GM12891 (cell line): ENCODE results near the gene FUCA2.
A peak's percentile ranks its signal among the peaks of the same experiment; 100 is the strongest.
"Not testable (repeated sequence)": the region's sequence is repeated elsewhere in the genome, so short reads cannot be mapped to it uniquely, and the experiment has no call there.

Experiments
- DNase-seq: peaks from one replicate; pipeline ENCODE4 v3.0.0; 2011; ENCODE audit warnings: low spot score; ENCODE audit not compliant: insufficient read length
- FAIRE-seq: peaks from 2 replicates; lab custom pipeline; 2011; peaks lifted over from hg19 to GRCh38; lab: Jason Lieb, UNC
- PAX5 ChIP-seq: IDR thresholded peaks from 2 replicates; pipeline ENCODE4 v1.6.1; 2011; ENCODE audit warnings: low read length, moderate library complexity, mild to moderate bottlenecking; ENCODE audit not compliant: insufficient read depth, severe bottlenecking
- POLR2A ChIP-seq: IDR thresholded peaks from 2 replicates; pipeline ENCODE4 v1.6.1; 2011; ENCODE audit warnings: low read depth, low read length, control low read depth
- POLR2AphosphoS5 ChIP-seq: IDR thresholded peaks from 2 replicates; pipeline ENCODE4 v1.6.1; 2011; ENCODE audit warnings: low read depth, low read length, control low read depth
- POU2F2 ChIP-seq: IDR thresholded peaks from 2 replicates; pipeline ENCODE4 v1.6.1; 2011; ENCODE audit warnings: low read depth, mild to moderate bottlenecking, control low read depth, low read length, moderate library complexity
- SPI1 ChIP-seq: IDR thresholded peaks from 2 replicates; pipeline ENCODE4 v1.6.1; 2011; ENCODE audit warnings: low read depth, low read length, control low read depth
- TAF1 ChIP-seq: IDR thresholded peaks from 2 replicates; pipeline ENCODE4 v1.6.1; 2011; ENCODE audit warnings: low read depth, low read length, control low read depth

Gene FUCA2

GRCh38 chr6:143517447-143517773 lies 5.9 kb upstream of the FUCA2 start:
- DNase-seq = no peak
- TF ChIP-seq SPI1 (peak; percentile 61), POU2F2 (no peak)
- FAIRE-seq = no peak

DNA sequence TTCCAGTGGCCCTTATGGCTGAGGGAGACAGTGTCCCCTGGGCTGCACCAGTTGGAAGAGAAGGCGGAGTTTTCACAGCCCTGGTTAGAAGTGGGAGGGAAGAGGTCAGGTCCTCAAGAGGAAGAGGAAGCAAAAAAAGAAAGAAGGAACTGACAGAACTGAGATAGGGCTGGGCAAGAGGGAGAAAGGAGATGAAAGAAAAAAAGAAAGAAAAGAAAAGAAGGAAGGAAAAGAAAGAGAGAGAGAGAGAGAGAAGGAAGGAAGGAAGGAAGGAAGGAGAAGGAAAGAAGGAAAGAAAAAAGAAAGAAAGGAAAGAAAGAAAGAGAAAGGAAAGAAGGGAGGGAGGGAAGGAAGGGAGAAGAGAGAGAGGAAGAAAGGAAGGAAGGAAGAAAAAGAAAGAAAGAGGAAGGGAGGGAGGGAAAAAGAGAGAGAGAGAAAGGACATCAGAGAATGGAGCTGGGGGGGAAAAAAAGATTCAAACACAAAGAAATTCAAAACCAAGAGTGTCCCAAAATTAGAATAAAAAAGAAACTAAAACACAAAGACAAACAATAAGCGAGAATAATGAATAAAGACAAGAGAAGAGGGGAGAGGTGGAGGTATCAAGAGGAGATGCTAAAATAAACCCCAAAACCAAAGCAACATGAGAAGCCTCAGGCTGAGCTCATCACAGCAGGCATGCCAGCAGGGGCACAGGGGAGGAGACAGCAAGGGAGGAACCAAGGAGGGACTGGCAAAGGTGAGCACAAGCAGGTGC lies 5.3 kb upstream of the FUCA2 start:
- DNase-seq (no peak), FAIRE-seq (no peak)
- TF ChIP-seq SPI1 = 0 out of 2 replicates have a peak, but pooled peaks have one; percentile 10
- TF ChIP-seq POLR2AphosphoS5 = no peak
- TF ChIP-seq PAX5 = no peak
- no peak for TF ChIP-seq POLR2A
- no peak for TF ChIP-seq TAF1
- TF ChIP-seq POU2F2 = no peak

DNA sequence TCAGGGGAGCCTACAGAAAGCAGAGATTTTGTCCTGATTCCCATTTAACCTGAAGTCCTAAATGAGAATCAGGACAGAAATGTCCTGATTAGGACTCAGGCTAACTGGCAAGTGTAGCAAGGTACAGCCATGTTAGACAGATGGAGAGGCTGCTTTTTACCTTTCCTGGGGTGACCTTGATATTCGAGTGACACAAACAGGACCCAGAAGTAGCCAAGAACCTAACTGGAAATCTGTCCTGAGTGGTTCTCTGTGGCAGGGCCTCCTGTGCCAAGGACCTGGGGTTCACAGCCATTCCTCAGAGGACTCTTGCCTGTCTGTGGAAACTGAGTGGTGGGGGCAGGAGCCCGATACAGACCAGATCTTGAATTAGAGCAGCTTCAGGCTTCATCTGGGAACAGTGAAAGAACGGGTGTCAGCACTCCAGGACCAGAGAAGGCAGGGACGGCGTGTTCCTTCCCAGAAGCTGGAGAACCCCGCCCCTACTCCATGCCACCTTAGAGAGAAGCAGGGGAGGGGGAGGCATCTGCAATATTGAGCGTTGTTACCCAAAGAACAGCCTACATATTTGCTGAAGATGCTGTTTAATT lies 4.3 kb upstream of the FUCA2 start:
- no peak for DNase-seq
- FAIRE-seq = peak; percentile 23
- TF ChIP-seq POLR2AphosphoS5 (no peak), PAX5 (no peak), POLR2A (no peak), TAF1 (no peak), SPI1 (no peak), POU2F2 (no peak)

- DNase-seq = no peak
- FAIRE-seq = no peak
- TF ChIP-seq SPI1 (no peak), POLR2A (no peak), POLR2AphosphoS5 (no peak), PAX5 (no peak), TAF1 (no peak), POU2F2 (no peak)
Measured at GRCh38 chr6:143515061-143515760, 3.7 kb upstream of the FUCA2 start.

DNA sequence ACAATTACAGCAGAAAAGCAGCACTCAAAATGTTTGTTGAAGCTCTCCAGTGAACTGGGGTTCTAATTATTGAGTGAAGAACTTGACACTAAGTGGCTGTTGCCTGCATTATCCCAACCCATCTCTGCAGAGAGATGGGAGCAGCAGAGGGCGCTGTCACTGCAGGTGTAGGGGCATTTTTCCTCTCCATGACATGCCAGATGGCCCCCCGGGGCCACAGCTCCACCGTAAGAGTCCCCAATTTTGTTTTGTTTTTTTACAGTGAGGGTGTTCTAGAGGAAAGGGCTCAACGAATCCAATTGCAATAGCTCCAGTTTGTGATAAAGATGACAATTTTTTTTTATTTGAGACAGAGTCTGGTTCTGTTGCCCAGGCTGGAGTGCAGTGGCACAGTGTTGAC lies 1.9 kb upstream of the FUCA2 start:
- DNase-seq = no peak
- TF ChIP-seq POLR2A = no peak
- TF ChIP-seq POLR2AphosphoS5 = no peak
- TF ChIP-seq POU2F2 = no peak
- TF ChIP-seq SPI1 = no peak
- no peak for TF ChIP-seq PAX5
- no peak for TF ChIP-seq TAF1
- FAIRE-seq = no peak

DNA sequence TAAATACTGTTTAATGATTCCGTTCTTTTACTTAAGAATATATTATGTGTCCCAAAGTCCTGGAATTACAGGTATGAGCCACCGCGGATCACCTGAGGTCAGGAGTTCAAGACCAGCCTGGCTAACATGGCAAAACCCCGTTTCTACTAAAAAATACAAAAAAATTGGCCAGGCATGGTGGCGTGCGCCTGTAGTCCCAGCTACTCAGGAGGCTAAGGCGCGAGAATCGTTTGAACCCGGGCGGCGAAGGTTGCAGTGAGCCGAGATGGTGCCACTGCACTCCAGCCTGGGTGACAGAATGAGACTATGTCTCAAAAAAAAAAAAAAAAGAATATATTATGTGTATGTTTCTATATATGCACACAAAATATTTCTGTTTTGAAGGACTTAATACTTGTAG lies 1.2 kb downstream of the FUCA2 start:
- not testable (repeated sequence) for DNase-seq, FAIRE-seq

GRCh38 chr6:143507358-143508145 lies 4.0 kb downstream of the FUCA2 start:
- FAIRE-seq = peak; percentile 41
- TF ChIP-seq POU2F2 (no peak), SPI1 (peak; percentile 95), POLR2AphosphoS5 (no peak)
- no peak for DNase-seq

GRCh38 chr6:143506620-143507019 lies 4.9 kb downstream of the FUCA2 start:
- FAIRE-seq = peak; percentile 50
- TF ChIP-seq TAF1 (no peak), PAX5 (no peak), POLR2AphosphoS5 (no peak), POU2F2 (no peak), POLR2A (no peak), SPI1 (no peak)
- no peak for DNase-seq

- no peak for TF ChIP-seq SPI1
- DNase-seq (no peak), FAIRE-seq (no peak)
Measured at GRCh38 chr6:143506199-143506598, 5.3 kb downstream of the FUCA2 start.

DNA sequence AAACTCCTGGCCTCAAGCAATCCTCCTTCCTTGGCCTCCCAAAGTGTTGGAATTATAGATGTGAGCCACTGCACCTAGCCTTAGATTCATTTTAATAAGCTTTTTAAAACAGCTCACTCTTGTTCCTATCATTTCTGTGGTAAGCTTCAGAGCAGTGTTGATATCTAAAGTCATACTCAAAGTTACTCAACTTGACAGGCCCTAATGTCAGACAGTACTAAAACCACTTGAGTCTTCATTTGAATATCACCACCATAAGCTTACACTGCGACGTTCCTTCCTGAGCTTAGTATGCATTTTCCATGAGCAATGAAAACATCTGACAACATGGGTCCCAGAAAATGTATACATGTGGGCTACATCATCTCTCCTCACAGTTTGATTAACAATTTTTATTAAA lies 6.0 kb downstream of the FUCA2 start:
- peak; percentile 78 for FAIRE-seq
- TF ChIP-seq TAF1 (no peak), POLR2A (no peak), PAX5 (no peak), SPI1 (no peak), POU2F2 (no peak), POLR2AphosphoS5 (no peak)

More for the DNA sequence above, 6.0 kb downstream of the FUCA2 start:
- DNase-seq = no peak
